Breast epithelium (tissue), 4 donors: ENCODE measurements around the gene FOXA3. TPM values are rescaled to one million over a fixed set of nuclear protein-coding genes. Genes with fewer than 3 reads are reported as not detected.
A peak's percentile ranks its signal among the peaks of the same experiment; 100 is the strongest.

Experiments
- DNase-seq, 2 donors: peaks; one replicate each; pipeline ENCODE4 v3.0.0-alpha.2; 2019; ENCODE audit warnings: low spot score in 2 of 2
- H3K27ac ChIP-seq, 2 donors: fragments of 200-600 bp; sonication (generic) in 1 of 2; one replicate each; pipeline ENCODE4 v1.5.1; 2016 to 2019; ENCODE audit warnings: mild to moderate bottlenecking in 1 of 2
- H3K27me3 ChIP-seq, 2 donors: fragments of 200-600 bp; sonication (generic) in 1 of 2; one replicate each; pipeline versions ENCODE4 v1.5.1 to v1.6.0; 2017 to 2019; ENCODE audit warnings: control low read depth in 1 of 2, mild to moderate bottlenecking in 1 of 2
- H3K36me3 ChIP-seq: fragments of 200-600 bp; one replicate; pipeline ENCODE4 v1.5.1; 2019
- H3K4me1 ChIP-seq, 2 donors: fragments of 200-600 bp; sonication (generic); one replicate each; pipeline ENCODE4 v1.5.1; 2016 to 2019; ENCODE audit warnings: control low read depth in 1 of 2
- H3K4me3 ChIP-seq, 3 donors: fragments of 200-600 bp; sonication (generic); 1 replicate in 2 of 3; 2 replicates in 1 of 3; pipeline ENCODE4 v1.5.1; 2016 to 2019; ENCODE audit warnings: mild to moderate bottlenecking in 3 of 3, moderate library complexity in 2 of 3
- H3K9me3 ChIP-seq, 2 donors: fragments of 200-600 bp; sonication (generic) in 1 of 2; one replicate each; pipeline ENCODE4 v1.5.1; 2016 to 2019; ENCODE audit warnings: control low read depth in 1 of 2
- POLR2A ChIP-seq: fragments of 450-650 bp; IDR thresholded peaks from one replicate; pipeline ENCODE4 v1.6.1; 2016; ENCODE audit warnings: antibody characterized with exemption, mild to moderate bottlenecking, moderate library complexity
- POLR2AphosphoS5 ChIP-seq, 3 donors: sonication (generic); formaldehyde crosslinking; IDR thresholded peaks; one replicate each; pipeline ENCODE4 v1.6.1; 2017; ENCODE audit warnings: antibody characterized with exemption in 3 of 3
- intact Hi-C: fragments of 100-400 bp; cut with DNase I; formaldehyde crosslinking; loops from one replicate; pipeline ENCODE4 v1.15.1; 2023; ENCODE audit warnings: low total_unique reads
- total RNA-seq, 3 donors: library from RNA; depleted of rRNA; stranded (reverse); fragments of >200 nt; gene quantifications; one replicate each; pipeline ENCODE4 v1.1.0, GENCODE V29; 2016
- TF ChIP-seq, protein P1 (sequence below), 3 donors: fragments of 450-650 bp; IDR thresholded peaks; one replicate each; pipeline ENCODE4 v1.5.1; 2016 to 2017; ENCODE audit warnings: antibody characterized with exemption in 3 of 3, mild to moderate bottlenecking in 3 of 3, moderate library complexity in 3 of 3

The FOXA3 gene
- total RNA-seq, 3 donors from 2014 or later = 0.33 TPM; not detected in 2

GRCh38 chr19:45821570-45821969 is 42.6 kb upstream of the FOXA3 start:
- Histone ChIP-seq H3K36me3 (peaks cover 5% of the 10 kb centered on the region), H3K4me3 (no peak overlapping the region), H3K27me3 (no peaks in the 10 kb centered on the region), H3K4me1 (peaks cover 0 to 7% of the 10 kb centered on the region in 2 donors), H3K9me3 (no peaks in the 10 kb centered on the region), H3K27ac (no peak overlapping the region)
- intact Hi-C loops = no loop called here
- DNase-seq = no peak
- TF ChIP-seq POLR2AphosphoS5 (IDR thresholded peaks at IDR 0.05) (no peak), POLR2A (no peak)
- TF ChIP-seq, protein P1, sequence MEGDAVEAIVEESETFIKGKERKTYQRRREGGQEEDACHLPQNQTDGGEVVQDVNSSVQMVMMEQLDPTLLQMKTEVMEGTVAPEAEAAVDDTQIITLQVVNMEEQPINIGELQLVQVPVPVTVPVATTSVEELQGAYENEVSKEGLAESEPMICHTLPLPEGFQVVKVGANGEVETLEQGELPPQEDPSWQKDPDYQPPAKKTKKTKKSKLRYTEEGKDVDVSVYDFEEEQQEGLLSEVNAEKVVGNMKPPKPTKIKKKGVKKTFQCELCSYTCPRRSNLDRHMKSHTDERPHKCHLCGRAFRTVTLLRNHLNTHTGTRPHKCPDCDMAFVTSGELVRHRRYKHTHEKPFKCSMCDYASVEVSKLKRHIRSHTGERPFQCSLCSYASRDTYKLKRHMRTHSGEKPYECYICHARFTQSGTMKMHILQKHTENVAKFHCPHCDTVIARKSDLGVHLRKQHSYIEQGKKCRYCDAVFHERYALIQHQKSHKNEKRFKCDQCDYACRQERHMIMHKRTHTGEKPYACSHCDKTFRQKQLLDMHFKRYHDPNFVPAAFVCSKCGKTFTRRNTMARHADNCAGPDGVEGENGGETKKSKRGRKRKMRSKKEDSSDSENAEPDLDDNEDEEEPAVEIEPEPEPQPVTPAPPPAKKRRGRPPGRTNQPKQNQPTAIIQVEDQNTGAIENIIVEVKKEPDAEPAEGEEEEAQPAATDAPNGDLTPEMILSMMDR (IDR thresholded peaks at IDR 0.05) = no peak

DNA sequence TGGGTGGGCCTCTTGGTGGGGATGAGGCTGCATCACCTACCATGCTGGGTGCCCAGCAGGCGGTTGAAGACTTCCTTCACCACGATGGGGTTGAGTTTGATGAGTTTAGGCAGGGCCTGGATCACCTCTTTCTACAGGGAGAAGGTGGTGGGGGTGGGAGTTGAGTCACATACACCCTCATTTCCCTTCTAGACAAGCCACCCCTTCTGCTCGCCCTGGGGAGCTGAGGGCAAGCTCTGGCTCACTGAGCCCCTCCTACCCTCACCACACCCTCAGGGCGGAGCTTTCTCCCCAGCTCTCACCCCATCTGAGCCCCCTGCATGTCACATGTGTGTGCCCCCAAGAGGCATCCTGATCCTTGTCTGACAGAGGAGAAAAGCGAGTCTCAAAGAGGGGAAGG is 41.4 kb upstream of the FOXA3 start:
- Histone ChIP-seq H3K27me3 (no peaks in the 10 kb centered on the region), H3K4me1 (peaks cover 0 to 7% of the 10 kb centered on the region in 2 donors), H3K27ac (no peak overlapping the region), H3K9me3 (no peaks in the 10 kb centered on the region), H3K36me3 (peaks cover 5% of the 10 kb centered on the region), H3K4me3 (no peak overlapping the region)
- DNase-seq = no peak
- intact Hi-C loops = no loop called here
- TF ChIP-seq POLR2AphosphoS5 (IDR thresholded peaks at IDR 0.05) (no peak), POLR2A (no peak)
- TF ChIP-seq, protein P1 (IDR thresholded peaks at IDR 0.05) = no peak

- H3K27me3 ChIP-seq = no peaks in the 10 kb centered on the region
- H3K4me3 ChIP-seq = no peak overlapping the region
- peaks cover 5% of the 10 kb centered on the region for H3K36me3 ChIP-seq
- intact Hi-C loops = no loop called here
- H3K9me3 ChIP-seq = no peaks in the 10 kb centered on the region
- DNase-seq = no peak
- TF ChIP-seq POLR2A (no peak), POLR2AphosphoS5 (IDR thresholded peaks at IDR 0.05) (no peak)
- TF ChIP-seq, protein P1 (IDR thresholded peaks at IDR 0.05) = no peak
- H3K27ac ChIP-seq = no peak overlapping the region
- peaks cover 0 to 7% of the 10 kb centered on the region in 2 donors for H3K4me1 ChIP-seq
Observed at GRCh38 chr19:45823182-45823581, 40.9 kb upstream of the FOXA3 start.

GRCh38 chr19:45824041-45824471 is 40.1 kb upstream of the FOXA3 start:
- H3K4me3 ChIP-seq = no peak overlapping the region
- no peak for TF ChIP-seq POLR2AphosphoS5 (IDR thresholded peaks at IDR 0.05)
- TF ChIP-seq POLR2A = no peak
- TF ChIP-seq, protein P1 (IDR thresholded peaks at IDR 0.05) = no peak
- H3K4me1 ChIP-seq = peaks cover 0 to 7% of the 10 kb centered on the region in 2 donors
- H3K36me3 ChIP-seq = peaks cover 6% of the 10 kb centered on the region
- H3K27ac ChIP-seq = peak overlapping the region in 1 of 2 donors; percentile 25
- intact Hi-C loops = no loop called here
- DNase-seq = peak; percentile 65 to 73
- no peaks in the 10 kb centered on the region for H3K9me3 ChIP-seq
- H3K27me3 ChIP-seq = no peaks in the 10 kb centered on the region

DNA sequence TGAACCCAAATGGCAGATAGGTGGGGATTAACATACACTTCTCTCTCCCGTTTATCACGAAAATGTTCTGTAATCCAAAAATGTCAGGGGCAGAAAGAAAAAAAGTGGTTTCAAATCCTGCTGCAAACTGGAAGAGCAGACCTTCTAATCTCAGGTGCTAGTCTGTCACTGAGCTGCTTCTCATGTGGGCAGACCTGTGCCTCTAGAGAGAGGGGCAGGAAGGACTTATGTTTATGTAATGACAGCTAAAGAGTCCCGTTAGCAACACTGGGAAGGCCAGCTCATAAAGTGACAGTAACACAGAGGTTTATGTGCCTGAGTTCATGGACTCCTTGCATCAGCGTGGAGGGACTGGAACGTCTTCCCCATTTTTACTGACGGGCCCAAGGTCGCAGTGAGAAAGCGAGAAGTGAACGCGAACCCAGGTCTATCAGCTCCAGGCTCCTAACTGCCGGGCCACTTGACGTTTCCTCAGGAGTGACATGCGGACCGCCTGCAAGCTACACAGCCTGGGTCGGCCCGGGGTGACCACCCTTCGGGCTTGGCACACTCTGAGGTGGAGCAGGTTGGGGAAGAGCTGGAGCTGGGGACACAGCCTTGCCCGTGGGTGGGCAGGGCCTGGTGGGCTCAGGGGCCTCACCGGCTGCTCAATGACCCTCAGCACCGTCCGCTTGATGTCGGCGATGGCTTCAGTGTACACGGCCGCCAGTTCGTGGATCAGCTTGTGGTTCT is 39.4 kb upstream of the FOXA3 start:
- Histone ChIP-seq H3K27ac (peak overlapping the region in 1 of 2 donors; percentile 25), H3K36me3 (peaks cover 12% of the 10 kb centered on the region), H3K9me3 (no peaks in the 10 kb centered on the region), H3K27me3 (no peaks in the 10 kb centered on the region), H3K4me3 (no peak overlapping the region), H3K4me1 (peaks cover 0 to 7% of the 10 kb centered on the region in 2 donors)
- intact Hi-C loops = no loop called here
- DNase-seq = no peak
- TF ChIP-seq POLR2AphosphoS5 (IDR thresholded peaks at IDR 0.05) = no peak
- no peak for TF ChIP-seq POLR2A
- TF ChIP-seq, protein P1 (IDR thresholded peaks at IDR 0.05) = no peak
